UCSD-AML1 (cell line): Measurements from ENCODE around the gene FOXO4.
"Not testable (repeated sequence)": the region's sequence is repeated elsewhere in the genome, so short reads cannot be mapped to it uniquely, and the experiment has no call there.

Experiments
- DNase-seq: peaks from one replicate; lab custom pipeline; 2025; ENCODE audit not compliant: unreplicated experiment; lab: John Stamatoyannopoulos, UW

FOXO4 gene, protein sequence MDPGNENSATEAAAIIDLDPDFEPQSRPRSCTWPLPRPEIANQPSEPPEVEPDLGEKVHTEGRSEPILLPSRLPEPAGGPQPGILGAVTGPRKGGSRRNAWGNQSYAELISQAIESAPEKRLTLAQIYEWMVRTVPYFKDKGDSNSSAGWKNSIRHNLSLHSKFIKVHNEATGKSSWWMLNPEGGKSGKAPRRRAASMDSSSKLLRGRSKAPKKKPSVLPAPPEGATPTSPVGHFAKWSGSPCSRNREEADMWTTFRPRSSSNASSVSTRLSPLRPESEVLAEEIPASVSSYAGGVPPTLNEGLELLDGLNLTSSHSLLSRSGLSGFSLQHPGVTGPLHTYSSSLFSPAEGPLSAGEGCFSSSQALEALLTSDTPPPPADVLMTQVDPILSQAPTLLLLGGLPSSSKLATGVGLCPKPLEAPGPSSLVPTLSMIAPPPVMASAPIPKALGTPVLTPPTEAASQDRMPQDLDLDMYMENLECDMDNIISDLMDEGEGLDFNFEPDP

DNA sequence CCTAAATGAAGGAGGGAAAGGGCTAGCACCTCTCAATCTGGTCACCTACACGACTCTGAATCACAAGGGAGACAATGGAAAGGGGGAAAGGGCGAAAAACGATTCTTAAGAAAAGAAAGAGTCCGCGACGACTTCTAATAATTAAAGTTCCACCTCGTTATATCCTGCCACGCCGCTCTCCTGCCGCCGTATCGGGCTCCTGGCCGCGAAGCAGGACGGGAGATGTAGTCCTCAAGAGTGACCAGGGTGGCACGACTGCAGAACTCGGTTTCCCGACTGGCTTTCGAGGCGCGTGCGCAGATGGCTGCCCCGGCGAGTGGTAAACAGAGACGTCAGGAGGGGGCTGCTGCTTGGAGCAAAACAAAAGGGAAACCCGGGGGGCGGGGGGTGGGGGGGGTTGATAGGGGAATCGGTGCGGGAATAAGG is at the start of gene FOXO4:
FOXO4 (plus strand) TSS at position 297 of the 426 bp plus-strand sequence. CDS start 678 bp downstream, outside the sequence.
- peak; percentile 85 for DNase-seq

DNA sequence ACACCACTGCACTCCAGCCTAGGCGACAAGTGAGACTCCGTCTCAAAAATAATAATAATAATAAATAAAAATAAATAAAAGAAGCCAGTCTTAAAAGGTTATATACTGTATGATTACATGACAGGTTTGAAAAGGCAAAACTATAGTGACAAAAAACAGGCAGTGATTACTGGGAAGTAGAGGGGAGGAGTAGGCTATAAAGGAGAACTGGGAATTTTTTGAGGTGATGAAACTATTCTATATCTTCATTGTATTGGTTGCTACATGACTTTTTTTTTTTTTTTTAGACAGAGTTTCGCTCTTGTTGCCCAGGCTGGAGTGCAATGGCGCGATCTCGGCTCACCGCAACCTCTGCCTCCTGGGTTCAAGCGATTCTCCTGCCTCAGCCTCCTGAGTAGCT is 47.8 kb upstream of the FOXO4 start:
- DNase-seq = not testable (repeated sequence)

DNA sequence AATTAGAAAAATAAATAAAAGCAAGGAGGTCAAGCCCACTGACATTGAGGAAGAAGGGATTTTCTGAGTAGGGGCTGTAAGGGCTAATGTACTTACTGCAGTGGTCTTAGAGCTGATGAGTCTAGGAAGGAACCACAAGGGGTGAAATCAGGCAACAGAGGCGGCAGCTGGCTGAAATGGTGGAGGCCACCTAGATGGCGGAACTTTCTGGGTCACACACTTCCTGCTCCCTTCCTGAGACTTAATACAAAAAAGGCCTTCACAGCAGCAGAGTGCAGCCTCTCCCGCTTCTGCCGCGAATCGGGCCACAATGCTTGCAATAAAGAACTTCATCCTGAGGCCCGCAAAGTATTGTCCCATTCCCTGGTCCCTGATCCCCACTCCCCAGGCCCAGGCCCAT is 42.9 kb upstream of the FOXO4 start:
- DNase-seq = no peak

DNA sequence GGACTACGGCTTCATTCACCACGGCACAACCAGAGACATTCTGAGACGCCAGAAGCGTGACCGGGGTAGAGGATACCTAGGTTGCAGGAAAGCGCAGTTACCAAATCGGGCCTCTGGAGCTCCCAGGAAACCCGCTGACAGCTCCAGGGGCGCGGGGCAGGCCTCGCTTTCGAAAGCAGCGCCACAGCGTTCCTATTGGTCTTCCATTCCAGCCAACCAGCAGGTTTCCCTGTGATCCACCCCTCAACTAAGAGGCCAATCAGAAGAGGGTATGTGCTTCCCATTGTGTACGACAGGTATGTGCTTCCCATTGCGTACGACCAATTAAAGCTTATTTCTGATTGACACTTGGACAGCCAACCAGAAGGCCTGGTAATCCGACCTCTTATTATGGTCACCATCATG is 42.4 kb upstream of the FOXO4 start:
- DNase-seq = no peak

DNA sequence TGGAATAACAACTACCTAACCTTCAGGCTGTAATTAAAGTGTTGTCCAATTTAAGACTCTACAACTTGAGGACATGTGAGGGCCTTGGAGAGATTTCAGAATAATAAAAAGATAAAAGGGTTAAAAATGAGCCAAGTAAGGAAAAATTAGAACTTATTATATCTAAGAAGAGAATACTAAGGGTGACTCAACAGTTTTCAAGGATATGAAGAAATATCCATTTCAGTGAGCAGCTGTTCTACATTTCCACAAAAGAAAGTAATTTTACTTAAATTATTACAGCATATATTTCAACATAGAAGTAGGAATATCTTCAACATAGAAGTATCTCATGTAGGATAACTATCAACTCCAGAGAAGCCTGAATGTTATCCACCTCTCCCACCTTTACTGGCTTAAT is 38.8 kb upstream of the FOXO4 start:
- DNase-seq = no peak

DNA sequence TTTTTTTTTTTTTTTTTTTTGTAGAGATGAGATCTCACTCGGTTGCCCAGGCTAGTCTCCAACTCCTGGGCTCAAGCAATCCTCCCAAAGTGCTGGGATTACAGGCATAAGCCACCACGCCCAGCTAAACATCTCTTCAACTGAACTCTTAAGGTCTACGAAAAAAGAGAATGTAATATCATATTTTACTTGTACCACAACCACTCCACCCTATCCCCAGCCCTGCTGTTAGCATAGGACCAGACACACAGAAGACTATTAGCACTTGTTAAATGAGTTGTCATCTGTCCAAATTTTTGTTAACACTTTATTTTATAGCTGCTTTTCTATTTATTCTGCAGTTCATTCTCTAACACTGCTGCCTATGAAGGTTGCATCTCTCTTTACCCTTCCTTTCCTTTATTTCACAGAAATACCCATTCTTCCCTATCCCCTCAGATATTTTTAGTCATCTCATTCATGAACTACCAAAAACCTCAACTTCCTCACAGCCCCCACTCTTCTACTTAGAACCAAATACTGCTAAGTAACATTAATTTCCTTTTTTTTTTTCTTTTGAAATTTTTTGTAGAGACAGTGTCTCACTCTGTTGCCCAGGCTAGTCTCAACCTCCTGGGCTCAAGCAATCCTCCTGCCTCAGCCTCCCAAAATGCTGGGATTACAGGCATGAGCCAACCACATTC is 37.7 kb upstream of the FOXO4 start:
- DNase-seq = no peak

DNA sequence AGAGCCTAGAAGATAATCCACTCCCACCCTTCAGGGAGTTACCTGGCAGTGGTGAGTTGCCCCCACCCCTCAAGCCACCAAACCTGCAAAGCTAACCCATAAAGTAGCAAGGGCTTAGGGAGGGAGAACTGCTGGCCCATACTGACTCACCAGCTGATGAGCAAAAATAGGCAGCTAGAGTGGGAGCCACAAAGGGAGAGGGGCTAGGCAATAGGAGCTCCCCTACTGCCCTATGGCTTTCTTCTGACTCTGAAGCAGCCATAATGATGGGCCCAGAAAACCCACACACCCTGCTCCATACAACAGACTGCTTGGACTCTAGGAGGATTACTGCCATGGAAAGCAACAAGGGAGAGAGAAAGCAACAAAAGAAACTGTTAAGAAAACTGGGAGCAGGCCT is 35.5 kb upstream of the FOXO4 start:
- DNase-seq = no peak

DNA sequence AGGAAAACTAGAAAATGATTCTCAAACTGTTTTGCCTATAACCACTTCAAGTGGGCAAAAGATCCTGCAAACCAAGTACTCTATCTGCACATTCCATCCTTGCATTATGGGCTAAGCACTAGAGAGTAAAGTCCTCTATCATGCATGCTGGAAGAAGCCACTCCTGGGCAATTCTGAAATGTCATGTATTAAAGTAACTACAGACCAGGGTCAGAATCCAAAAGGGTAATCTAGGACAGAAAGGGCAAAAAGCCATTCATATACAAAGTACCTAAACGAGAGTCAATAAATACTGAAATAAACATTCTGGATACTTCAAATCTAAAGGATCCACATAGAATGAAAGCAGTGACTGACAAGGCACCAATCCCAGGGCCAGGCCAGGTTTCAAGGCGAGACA is 28.6 kb upstream of the FOXO4 start:
- DNase-seq = no peak

DNA sequence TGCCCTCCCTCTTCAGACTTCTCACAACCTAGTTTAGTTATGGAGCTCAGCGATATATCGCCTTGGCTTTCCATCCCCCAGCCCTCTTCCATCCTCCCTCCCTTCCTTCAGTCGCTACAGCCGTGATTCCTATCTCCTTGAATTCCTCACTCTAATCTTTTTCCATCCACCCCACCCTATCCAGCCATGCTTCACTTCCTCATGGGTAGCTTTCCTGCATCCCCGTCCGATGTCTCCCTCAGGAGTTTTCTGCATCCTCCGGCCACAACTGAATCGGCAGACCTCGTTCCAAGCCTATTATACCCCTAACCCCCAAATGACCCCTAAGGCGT is 28.0 kb upstream of the FOXO4 start:
- no peak for DNase-seq

DNA sequence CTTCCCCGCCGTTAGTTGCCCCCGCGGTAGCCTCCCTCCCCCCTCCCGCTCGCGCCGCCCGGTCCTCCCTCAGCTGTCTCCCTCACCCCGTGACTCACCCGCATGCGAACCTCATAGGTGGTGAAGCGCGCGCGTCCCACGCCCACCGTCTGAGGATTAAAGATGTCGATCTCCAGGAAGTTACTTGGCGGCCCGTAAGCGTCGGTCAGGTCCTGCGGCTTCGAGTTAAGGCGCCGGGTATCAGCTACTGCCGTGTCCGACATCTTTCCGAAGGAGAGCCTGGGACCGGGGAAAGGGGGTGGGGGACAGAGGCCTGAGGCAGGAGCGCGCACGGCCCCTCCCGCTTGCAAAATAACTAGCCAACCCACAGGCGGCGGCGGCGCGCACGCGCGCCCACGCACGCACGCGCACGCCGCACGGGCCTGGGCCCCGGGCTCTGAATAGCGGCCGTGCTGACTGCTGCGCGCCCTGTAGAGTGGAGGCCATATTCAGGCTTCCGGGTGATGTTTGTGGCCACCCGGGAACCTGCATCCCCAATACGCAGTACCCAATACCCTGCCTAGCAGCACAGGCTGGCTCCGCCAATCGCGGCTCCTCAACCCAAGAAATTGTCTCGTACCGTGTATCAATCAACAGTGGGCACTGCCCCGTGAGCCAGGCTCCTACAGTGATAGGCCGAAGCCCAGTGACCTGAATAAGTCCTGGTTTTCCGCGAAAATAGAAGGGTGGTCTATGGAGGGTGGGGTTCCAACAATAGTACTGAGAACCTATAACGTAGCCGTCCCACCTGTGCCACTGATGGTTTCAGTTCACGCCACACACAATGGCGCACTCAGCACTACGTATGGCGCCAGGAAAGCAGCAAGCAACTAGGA is 27.4 kb upstream of the FOXO4 start, which contains the start of gene SNX12:
SNX12 (minus strand) TSS at position 291 of the 875 bp plus-strand sequence; CDS start at position 263, 28 bp downstream.
- DNase-seq = peak; percentile 90

DNA sequence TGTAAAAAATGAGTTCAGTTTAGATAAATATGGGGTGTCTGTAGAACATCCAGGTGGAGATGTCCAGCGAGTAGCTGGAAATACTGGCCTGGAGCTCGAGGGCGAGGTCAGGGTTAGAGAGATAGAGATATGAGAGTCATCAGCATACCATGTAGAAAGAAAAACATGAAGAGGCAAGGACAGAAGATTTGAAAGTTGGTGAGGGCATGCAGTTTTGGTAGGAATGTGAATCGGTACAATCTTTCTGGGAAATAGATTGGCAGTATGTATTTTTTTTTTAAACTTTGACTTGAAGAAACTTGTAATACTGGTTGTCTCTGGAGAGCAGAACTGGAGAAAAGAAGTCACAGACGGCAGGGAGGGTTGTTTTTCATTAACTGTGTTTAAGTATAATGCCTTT is 25.1 kb upstream of the FOXO4 start:
- DNase-seq = no peak

DNA sequence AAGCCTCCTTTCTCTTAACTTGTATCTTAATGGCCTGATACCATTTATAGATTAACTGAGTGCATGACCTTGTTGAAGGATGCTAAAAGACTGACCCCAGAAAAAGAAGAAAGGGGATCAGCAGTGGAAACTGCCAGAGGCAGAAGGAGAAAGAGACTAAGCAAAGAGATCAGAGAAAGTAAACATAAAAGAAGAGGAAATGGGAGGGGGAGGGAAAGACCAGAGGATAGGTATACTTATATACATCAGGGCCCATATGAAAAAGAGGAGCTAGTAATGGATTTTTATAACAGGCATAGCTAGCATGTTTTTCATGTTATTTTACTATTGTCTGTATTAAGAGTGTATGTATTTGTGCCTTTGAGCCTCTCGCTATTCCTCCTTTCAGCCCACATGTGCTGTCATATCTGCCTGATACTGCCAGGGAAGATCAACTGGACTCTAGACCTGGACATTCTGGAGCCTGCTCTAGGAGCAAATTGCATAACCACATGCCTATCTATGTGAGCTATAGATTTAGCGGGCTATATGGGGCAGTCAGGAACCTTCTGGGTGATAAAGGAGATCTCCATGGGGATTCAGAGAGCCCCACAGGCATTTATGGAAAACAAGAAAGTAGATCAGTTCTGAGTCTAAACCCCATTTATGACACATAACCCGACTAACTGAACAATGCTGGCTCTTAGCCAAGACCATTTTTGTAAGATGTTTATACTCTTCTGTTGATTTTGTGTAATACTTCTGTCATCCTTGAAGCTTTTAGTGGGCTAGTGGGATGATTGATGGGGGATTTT is 14.1 kb upstream of the FOXO4 start:
- no peak for DNase-seq

DNA sequence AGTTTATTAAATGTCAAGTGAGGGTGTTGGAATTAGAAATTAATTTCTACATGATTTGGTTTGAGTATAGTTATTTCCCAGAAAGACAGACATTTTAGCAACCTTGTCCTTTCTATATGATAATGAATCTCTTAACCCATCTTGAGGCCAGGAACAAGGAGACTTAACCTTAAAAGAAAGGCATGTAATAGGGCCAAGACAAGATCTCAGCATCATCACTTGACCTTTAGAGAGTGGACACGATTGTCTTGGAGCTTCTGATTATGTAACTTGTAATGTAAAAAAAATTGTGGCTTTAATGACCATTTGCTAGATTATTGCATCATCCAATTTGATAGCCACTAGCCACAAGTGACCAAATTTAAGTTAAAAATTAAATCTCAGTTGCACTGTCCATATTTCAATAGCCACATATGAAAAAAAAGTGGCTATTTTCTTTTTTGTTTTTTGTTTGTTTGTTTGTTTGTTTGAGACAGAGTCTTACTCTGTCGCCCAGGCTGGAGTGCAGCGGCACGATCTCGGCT is 13.5 kb upstream of the FOXO4 start:
- no peak for DNase-seq

DNA sequence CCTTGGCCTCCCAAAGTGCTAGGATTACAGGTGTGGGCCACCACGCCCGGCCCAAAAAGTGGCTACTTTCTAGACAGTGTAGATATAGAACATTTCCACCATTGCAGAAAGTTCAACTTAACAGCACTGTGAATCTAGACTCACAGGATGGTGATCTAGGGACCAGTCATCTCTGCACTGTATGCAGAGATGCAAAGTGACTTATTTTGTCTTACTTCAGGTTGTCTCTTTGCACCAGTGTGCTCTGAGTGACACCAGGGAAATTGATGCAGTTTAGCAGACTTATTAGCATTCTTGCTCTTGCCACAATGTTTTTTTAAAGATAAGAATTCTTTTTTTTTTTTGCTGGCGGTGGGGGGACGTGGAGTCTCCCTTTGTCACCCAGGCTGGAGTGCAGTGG is 12.8 kb upstream of the FOXO4 start:
- no peak for DNase-seq

DNA sequence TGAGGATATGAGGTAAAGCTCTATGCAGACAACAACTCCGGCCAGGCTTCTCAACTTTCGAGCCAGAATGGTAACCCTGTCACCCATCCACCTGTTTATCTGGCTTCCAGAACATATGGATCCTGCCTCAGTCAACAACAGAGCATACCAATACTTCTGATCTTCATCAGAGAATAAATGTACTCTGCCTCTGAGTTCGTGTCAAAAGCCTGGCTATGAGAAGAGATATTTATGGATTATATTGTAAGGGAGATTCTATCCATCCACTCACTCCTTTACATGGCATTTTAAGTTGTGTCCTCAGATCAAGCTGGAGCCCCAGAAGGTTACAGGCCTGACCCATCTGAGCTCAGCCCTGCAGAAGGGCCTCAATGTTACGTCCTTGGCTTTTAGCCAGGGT is 9.8 kb upstream of the FOXO4 start:
- DNase-seq = no peak

DNA sequence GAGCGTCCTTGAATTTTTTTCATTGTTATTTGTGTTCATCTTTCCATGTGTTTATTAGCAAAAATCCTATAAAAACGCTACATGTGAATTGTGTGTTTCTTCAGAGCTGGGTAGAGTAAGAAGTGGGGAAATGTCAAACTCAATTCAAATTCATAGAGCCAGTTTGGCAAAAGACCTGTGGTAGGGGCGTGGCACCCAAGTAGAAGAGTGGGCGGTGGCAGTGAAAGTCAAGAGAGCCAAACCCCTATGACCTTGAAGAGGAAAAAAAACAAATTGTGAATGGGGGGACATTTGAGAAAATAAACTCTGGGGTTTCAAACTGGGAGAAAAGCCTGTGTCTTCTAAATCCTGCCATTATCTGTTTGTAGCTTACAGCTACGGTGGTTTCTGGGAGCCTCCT is 4.4 kb upstream of the FOXO4 start:
- DNase-seq = no peak

DNA sequence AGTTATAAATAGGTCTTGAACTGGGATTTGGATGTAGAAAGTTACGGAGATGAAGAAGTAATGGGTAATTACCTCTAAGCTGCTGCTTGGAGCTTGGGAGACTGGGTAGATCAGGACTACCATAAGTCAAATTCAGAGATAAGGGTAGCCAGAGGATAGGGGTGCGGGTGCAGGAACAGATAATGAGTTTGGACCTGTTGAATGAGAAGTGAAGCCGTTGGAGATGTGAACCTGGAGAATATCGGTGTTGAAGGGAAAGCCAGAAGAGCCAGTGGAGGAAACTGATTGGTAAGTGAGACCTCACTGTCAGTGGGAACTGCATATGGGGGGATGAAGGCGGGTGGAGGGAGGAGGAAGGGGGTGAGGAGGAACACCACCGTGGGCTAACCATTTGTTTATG is 618 bp upstream of the FOXO4 start:
- no peak for DNase-seq

DNA sequence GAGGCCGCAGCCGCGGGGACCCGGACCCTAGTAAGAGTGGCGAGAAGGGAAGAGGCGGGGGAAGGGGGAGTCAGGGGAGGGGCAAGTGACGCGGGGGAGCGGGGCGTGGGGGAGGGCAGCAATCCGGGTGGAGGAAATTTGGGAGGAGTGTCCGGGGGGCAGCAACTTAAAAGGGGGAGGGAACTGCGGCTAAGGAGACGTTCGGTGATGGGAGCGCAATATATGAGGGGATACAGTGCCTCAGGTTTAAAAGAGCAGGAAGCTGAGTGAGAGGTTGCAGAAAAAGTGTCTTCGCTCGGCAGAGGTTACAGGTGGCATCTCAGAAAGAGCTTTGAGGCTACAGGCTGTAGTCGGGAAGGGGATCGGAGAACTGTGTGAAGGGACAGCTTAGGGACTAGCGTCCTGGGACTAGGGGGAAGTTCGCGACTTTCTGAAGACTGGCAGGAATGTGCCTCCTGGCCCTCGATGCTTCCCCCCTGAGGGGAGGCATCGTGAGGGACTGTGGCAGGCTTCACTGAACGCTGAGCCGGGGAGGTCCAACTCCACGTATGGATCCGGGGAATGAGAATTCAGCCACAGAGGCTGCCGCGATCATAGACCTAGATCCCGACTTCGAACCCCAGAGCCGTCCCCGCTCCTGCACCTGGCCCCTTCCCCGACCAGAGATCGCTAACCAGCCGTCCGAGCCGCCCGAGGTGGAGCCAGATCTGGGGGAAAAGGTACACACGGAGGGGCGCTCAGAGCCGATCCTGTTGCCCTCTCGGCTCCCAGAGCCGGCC is 519 bp downstream of the FOXO4 start:
- DNase-seq = no peak

DNA sequence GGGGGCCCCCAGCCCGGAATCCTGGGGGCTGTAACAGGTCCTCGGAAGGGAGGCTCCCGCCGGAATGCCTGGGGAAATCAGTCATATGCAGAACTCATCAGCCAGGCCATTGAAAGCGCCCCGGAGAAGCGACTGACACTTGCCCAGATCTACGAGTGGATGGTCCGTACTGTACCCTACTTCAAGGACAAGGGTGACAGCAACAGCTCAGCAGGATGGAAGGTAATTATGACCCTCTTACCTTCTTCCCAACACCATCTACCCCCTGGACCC is 1.0 kb downstream of the FOXO4 start:
- no peak for DNase-seq

DNA sequence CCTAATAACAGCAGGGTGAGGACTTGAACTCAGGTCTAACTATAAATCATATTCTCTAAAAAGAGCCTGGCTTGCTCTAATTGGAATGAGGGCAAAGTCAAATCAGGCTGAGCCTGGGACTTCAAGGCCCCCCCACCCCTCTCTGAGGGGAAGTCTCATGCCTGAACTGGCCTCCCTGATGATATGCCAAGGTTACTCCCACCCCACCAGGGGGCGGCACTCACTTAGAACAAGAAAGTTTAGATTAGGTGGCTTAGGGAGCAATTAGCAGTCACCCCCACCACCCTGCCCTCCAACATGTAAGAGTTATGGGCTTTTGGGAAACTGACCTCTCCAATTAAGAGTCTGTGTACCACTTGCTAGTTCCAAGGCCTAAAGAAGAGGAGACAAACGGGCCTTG is 2.7 kb downstream of the FOXO4 start:
- peak; percentile 64 for DNase-seq
